ENCODE results near the gene TMEM258. TPM values are rescaled to one million over a fixed set of nuclear protein-coding genes. Genes with fewer than 3 reads are reported as not detected.

The TMEM258 gene
- total and polyA plus RNA-seq, 2 experiments from 2014 or later: 35.3 to 241 TPM

DNA sequence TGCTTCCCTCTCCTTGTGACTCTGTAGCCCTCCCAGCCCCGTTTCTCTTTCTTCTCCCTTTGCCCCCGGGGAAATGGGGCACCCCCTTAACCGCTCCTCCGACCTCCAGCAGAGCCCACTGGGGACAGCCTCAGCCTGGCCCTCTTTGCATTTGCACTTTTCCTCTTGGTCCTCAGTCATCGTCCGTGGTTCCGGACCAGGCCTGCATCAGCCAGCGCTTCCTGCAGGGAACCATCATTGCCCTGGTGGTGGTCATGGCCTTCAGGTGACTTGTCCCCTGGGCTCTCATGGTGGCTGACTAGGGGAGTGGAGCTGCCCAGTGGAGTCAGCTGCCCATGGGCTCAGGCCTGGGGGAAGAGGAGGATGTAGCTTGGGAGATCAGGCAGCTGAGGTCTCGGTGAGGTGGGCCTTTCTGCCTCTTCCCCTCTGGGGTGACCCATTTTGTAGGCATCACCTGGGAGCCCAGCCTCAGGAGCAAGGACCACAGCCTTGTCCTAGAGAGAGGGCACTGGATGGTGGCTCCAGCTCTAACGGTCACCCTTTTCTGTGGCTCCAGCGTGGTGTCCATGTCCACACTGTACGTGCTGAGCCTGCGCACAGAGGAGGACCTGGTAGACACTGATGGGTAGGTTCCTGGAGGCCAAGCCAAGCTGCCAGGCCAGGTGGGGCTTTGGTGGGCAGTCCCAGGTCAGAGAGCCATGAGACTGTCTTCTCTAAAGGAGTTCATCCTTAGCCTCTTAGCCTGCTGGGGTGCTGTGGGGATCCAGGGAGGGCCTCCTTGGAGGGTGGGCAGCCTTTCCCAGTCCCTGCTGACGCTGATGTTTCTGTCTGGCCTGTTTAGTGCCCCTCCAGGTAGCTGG lies 12.5 kb downstream of the TMEM258 start:
- peaks cover 14% of the 10 kb centered on the region for H3K36me3 ChIP-seq
- DNase-seq (ENCODE audit: low read depth in 1 of 2, low spot score in 1 of 2): no peak
- no peak overlapping the region for H3K27ac ChIP-seq
- H3K27me3 ChIP-seq: no peaks in the 10 kb centered on the region
- no peak for TF ChIP-seq CTCF (IDR thresholded peaks at IDR 0.05; ENCODE audit: low read depth, low read length)
- H3K4me1 ChIP-seq (ENCODE audit: low read depth): no peaks in the 10 kb centered on the region
- no peaks in the 10 kb centered on the region for H3K9me3 ChIP-seq (ENCODE audit: low read depth)
- H3K4me3 ChIP-seq: no peak overlapping the region

DNA sequence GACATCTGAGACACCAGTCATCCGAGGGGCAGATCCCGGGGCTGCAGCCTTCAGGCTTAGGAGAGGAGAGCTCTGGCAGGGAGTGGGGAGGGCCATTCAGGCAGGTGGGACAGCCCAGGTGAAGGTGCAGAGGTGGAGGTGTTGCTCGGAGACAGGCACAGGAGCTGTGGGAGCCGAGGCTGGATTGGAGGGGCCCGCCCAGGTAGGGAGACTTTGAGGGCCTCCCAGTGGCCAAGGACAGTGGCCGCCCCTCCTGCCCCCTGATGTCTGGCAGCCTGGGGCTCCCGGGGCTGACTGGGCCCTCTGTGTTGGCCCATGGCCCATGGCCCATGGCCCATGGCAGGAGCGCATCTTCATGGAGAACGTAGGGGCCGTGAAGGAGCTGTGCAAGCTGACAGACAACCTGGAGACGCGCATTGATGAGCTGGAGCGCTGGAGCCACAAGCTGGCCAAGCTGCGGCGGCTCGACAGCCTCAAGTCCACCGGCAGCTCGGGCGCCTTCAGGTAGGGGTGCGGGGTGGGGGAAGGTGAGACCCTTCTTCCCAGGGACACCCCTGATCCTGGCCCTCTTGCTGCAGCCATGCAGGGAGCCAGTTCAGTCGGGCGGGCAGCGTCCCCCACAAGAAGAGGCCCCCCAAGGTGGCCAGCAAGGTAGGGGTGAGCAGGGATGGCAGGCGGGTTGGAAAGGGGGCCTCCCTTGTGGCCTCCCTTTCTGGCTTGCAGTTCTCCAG lies 13.3 kb downstream of the TMEM258 start:
- H3K9me3 ChIP-seq (ENCODE audit: low read depth): no peaks in the 10 kb centered on the region
- no peak for DNase-seq (ENCODE audit: low read depth in 1 of 2, low spot score in 1 of 2)
- TF ChIP-seq CTCF (IDR thresholded peaks at IDR 0.05; ENCODE audit: low read depth, low read length): no peak

DNA sequence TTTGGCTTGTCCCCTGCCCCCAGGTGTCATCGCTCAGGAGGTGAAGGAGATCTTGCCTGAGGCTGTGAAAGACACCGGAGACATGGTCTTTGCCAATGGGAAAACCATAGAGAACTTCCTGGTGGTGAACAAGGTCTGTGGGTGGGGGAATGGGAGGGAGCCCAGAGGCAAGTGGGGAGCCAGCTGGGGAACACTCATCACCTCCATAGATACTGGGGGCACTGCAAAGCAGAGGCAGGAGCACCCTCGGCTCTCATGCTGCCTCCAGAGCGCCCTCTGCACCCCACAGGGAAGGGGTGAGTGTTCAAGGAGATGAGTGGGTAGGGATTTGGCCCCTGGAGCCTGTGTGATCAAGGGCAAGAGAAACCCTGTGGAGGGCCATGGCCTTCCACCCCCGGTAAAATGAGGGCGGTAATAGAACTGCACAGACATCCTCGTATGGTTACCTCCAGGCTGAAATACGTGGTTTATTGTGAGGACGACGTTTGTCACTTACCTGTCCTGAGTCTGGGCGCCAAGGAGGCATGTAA lies 14.0 kb downstream of the TMEM258 start:
- TF ChIP-seq CTCF (IDR thresholded peaks at IDR 0.05; ENCODE audit: low read depth, low read length): no peak
- no peak overlapping the region for H3K4me3 ChIP-seq
- H3K9me3 ChIP-seq (ENCODE audit: low read depth): no peaks in the 10 kb centered on the region
- peaks cover 8% of the 10 kb centered on the region for H3K4me1 ChIP-seq (ENCODE audit: low read depth)
- peaks cover 14% of the 10 kb centered on the region for H3K36me3 ChIP-seq
- no peak overlapping the region for H3K27ac ChIP-seq
- no peak for DNase-seq (ENCODE audit: low read depth in 1 of 2, low spot score in 1 of 2)
- no peaks in the 10 kb centered on the region for H3K27me3 ChIP-seq

More for the DNA sequence above, 13.3 kb downstream of the TMEM258 start:
- Histone ChIP-seq H3K36me3 (peaks cover 14% of the 10 kb centered on the region), H3K27ac (no peak overlapping the region), H3K4me1 (ENCODE audit: low read depth) (peaks cover under 1% of the 10 kb centered on the region), H3K27me3 (no peaks in the 10 kb centered on the region), H3K4me3 (no peak overlapping the region)

DNA sequence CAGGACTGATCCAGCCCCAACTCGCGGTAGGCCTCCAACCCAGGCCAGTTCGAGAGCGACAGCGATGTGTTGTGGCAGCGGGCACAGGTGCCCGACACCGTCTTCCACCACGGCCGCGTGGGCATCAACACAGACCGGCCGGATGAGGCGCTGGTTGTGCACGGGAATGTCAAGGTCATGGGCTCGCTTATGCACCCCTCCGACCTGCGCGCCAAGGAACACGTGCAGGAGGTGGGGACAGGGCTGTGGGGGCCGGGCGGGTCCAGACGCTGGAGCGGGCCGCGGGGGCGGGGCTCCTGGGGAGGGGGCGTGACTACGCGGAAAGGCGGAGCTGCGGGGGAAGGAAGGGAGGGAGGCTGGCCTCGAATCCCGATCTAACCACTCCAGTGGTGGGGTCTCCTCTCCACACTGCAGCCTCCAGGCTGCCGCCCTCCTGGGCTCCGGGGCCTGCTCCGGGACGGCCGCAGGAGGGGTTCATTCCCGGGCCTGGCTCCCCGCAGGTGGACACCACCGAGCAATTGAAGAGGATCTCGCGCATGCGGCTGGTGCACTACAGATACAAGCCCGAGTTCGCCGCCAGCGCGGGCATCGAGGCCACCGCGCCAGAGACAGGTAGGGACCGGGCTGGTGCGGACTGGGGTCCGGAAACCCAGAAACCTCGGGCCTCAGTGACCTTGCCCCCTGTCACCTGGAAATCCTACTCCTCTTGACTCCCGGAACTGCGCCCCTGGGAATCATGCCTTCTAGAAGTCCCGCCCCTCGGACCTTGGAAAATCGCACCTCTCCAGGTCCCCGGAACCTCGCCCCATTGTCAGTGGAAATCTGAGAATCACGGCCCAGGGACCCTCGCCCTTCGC lies 14.9 kb downstream of the TMEM258 start:
- Histone ChIP-seq H3K27ac (no peak overlapping the region), H3K4me3 (no peak overlapping the region), H3K27me3 (no peaks in the 10 kb centered on the region), H3K4me1 (ENCODE audit: low read depth) (peaks cover 17% of the 10 kb centered on the region), H3K36me3 (peaks cover 13% of the 10 kb centered on the region), H3K9me3 (ENCODE audit: low read depth) (no peaks in the 10 kb centered on the region)
- no peak for DNase-seq (ENCODE audit: low read depth in 1 of 2, low spot score in 1 of 2)
- TF ChIP-seq CTCF (IDR thresholded peaks at IDR 0.05; ENCODE audit: low read depth, low read length): no peak

DNA sequence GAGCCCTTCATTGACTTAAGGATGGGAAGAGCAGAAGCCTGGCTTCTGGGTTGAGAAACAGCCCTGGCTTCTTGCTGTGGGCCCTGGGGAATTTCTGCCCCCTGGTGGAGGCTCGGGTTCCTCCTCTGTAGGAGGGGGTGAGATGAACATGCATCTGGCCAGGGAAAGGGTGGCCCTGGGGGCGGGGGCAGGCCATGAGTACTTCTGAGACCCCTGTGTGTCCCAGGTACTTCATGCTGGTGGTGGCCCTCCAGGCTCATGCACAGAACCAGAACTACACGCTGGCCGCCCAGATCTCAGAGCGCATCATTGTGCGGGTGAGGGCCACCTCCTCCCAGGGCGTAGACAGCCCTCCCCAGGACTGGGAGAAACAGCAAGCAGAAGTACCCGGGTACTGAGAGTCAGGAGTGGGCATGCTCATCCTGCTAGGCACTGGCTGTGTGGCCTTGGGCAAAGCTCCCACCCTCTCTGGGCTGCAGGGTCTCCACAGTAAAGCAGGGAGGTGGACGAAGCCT lies 15.8 kb downstream of the TMEM258 start:
- peak; percentile 80 for TF ChIP-seq CTCF (IDR thresholded peaks at IDR 0.05; ENCODE audit: low read depth, low read length)

More for the DNA sequence above, 15.8 kb downstream of the TMEM258 start:
- no peaks in the 10 kb centered on the region for H3K27me3 ChIP-seq
- peak; percentile 71 to 82 for DNase-seq (ENCODE audit: low read depth in 1 of 2, low spot score in 1 of 2)
- peaks cover 10% of the 10 kb centered on the region for H3K36me3 ChIP-seq
- H3K9me3 ChIP-seq (ENCODE audit: low read depth): no peaks in the 10 kb centered on the region
- H3K4me3 ChIP-seq: no peak overlapping the region
- H3K4me1 ChIP-seq (ENCODE audit: low read depth): peaks cover 26% of the 10 kb centered on the region
- no peak overlapping the region for H3K27ac ChIP-seq
